ENCODE data around the gene SUPT3H. TPM values are rescaled to one million over a fixed set of nuclear protein-coding genes. Genes with fewer than 3 reads are reported as not detected.

Gene SUPT3H
- total and polyA plus RNA-seq, 2 of the 8 experiments (the other 6 are each of a cell fraction or from before 2014, with no cell fraction given): 18.8 to 23.0 TPM

- TF ChIP-seq ATF2 (IDR thresholded peaks at IDR 0.05; ENCODE audit: low read length) (no peak), CTCF (IDR thresholded peaks at IDR 0.05; ENCODE audit: control extremely low read depth in 1 of 3, insufficient read depth in 1 of 3, low read depth in 1 of 3, low read length in 3 of 3) (no peak), JUN (IDR thresholded peaks at IDR 0.05; ENCODE audit: low read depth, low read length) (no peak), HDAC2 (IDR thresholded peaks at IDR 0.05; ENCODE audit: borderline replicate concordance in 1 of 2, low read depth in 2 of 2, low read length in 2 of 2) (no peak), NANOG (IDR thresholded peaks at IDR 0.05; ENCODE audit: insufficient read depth, low read depth, low read length, poor library complexity, severe bottlenecking) (no peak)
Measured at GRCh38 chr6:45426251-45426650, 48.5 kb upstream of the SUPT3H start (continued).
